Smooth muscle cell of the pulmonary artery (primary cell): Measurements from ENCODE around the gene ZNF845. TPM values are rescaled to one million over a fixed set of nuclear protein-coding genes. Genes with fewer than 3 reads are reported as not detected.

Experiments
- total RNA-seq: library from RNA; depleted of rRNA; stranded (reverse); fragments of >200 nt; gene quantifications from 2 replicates; pipeline ENCODE4 v1.2.3, GENCODE V29; 2014

ZNF845 gene
- total RNA-seq = 7.3 and 7.8 TPM in 2 replicates

GRCh38 chr19:53333463-53334449 is at the start of gene ZNF845:
Gene ZNF845 (plus strand): TSS chr19:53333749. CDS start chr19:53341308, 7,559 bp downstream.

GRCh38 chr19:53365134-53365898 is 31.8 kb downstream of the ZNF845 start, which contains the start of gene ZNF525:
Gene ZNF525 (plus strand): TSS chr19:53365705. CDS start chr19:53372282, 6,577 bp downstream.

GRCh38 chr19:53394974-53395839 is 61.7 kb downstream of the ZNF845 start, which contains the start of gene ZNF765:
Gene ZNF765 (plus strand): TSS chr19:53395149. CDS start chr19:53398016, 2,867 bp downstream.

Other genes starting within 250 kb of the ZNF845 start
- gene ZNF160, start 230.3 kb upstream of the ZNF845 start, total RNA-seq = 39.1 and 44.5 TPM in 2 replicates
- 9.5 and 12.0 TPM in 2 replicates for gene ZNF415, start 200.8 kb upstream of the ZNF845 start, total RNA-seq
- gene ZNF347, start 174.7 kb upstream of the ZNF845 start, total RNA-seq = 6.8 and 8.2 TPM in 2 replicates
- gene ZNF665, start 140.4 kb upstream of the ZNF845 start, total RNA-seq = 3.3 and 5.7 TPM in 2 replicates
- gene ZNF677, start 78.9 kb upstream of the ZNF845 start, total RNA-seq = 14.7 and 14.8 TPM in 2 replicates
- not detected in 2 replicates for gene VN1R2, start 75.5 kb upstream of the ZNF845 start, total RNA-seq
- not detected in 2 replicates for gene VN1R4, start 66.0 kb upstream of the ZNF845 start, total RNA-seq
- 6.0 and 9.1 TPM in 2 replicates for gene ZNF525, start 32.0 kb downstream of the ZNF845 start, total RNA-seq
- 13.0 and 13.2 TPM in 2 replicates for gene ZNF765, start 61.4 kb downstream of the ZNF845 start, total RNA-seq
- 10.0 and 12.1 TPM in 2 replicates for gene ZNF761, start 98.2 kb downstream of the ZNF845 start, total RNA-seq
- 2.7 and 3.6 TPM in 2 replicates for gene ZNF813, start 134.0 kb downstream of the ZNF845 start, total RNA-seq
- 11.6 and 12.6 TPM in 2 replicates for gene ZNF331, start 204.4 kb downstream of the ZNF845 start, total RNA-seq